ENCODE measurements around the gene SLC12A3.
A peak's percentile ranks its signal among the peaks of the same experiment; 100 is the strongest.

Gene SLC12A3, protein sequence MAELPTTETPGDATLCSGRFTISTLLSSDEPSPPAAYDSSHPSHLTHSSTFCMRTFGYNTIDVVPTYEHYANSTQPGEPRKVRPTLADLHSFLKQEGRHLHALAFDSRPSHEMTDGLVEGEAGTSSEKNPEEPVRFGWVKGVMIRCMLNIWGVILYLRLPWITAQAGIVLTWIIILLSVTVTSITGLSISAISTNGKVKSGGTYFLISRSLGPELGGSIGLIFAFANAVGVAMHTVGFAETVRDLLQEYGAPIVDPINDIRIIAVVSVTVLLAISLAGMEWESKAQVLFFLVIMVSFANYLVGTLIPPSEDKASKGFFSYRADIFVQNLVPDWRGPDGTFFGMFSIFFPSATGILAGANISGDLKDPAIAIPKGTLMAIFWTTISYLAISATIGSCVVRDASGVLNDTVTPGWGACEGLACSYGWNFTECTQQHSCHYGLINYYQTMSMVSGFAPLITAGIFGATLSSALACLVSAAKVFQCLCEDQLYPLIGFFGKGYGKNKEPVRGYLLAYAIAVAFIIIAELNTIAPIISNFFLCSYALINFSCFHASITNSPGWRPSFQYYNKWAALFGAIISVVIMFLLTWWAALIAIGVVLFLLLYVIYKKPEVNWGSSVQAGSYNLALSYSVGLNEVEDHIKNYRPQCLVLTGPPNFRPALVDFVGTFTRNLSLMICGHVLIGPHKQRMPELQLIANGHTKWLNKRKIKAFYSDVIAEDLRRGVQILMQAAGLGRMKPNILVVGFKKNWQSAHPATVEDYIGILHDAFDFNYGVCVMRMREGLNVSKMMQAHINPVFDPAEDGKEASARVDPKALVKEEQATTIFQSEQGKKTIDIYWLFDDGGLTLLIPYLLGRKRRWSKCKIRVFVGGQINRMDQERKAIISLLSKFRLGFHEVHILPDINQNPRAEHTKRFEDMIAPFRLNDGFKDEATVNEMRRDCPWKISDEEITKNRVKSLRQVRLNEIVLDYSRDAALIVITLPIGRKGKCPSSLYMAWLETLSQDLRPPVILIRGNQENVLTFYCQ

DNA sequence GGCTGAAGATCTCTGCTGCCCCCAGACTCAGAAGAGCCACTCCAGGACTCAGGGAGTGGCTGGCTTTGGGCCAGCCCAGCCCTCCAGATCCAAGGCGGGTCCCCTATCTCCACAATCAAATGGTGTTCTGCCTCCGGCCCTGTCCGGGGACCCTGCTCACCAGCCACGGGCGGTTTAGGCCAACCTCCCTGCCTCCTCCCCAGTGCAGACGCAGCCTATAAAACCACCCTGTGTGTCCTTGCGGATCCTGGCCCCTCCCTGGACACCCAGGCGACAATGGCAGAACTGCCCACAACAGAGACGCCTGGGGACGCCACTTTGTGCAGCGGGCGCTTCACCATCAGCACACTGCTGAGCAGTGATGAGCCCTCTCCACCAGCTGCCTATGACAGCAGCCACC lies at the start of gene SLC12A3:
SLC12A3 (plus strand) TSS at position 248 of the 400 bp plus-strand sequence; CDS start at position 277, 29 bp downstream.
- DNase-seq (ENCODE audit: low read depth), result no peak

DNA sequence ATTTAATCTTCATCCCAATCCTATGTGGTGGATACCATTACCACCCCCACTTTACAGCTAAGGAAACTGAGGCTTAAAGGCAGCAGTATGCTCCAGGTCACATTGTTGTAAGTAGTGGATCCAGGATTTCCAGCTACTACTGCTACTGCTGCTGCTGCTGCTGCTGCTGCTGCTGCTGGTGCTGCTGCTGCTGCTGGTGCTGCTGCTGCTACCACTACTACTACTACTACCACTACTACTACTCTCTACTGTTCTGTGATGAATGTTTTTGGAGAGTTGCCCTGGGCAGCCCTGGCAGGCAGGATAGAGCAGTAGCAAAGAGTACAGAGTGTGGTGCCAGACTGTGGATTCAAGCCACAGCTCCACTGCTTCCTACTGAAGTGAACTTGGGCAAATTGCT lies 49.3 kb upstream of the SLC12A3 start:
- DNase-seq (ENCODE audit: low read depth), result no peak

DNA sequence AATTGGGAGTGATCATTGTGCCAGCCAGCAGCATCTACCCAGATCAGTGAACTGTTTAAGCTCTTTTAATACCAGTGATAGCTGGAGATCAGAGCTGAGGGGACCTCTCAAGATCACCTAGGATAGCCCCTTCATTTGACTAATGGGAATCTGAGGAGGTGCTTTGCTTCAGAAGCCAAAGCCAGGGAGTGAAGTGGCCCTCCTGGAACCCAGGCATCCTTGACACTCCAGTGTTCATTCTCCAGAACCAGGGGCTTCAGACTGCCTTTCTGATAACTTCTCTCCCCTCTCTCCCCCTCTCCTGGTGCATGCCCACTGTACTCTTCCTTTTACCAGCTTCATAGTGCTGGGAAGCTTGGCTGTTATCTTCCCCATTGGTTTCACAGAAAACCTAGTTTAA lies 48.0 kb upstream of the SLC12A3 start:
- DNase-seq (ENCODE audit: low read depth), result no peak

DNA sequence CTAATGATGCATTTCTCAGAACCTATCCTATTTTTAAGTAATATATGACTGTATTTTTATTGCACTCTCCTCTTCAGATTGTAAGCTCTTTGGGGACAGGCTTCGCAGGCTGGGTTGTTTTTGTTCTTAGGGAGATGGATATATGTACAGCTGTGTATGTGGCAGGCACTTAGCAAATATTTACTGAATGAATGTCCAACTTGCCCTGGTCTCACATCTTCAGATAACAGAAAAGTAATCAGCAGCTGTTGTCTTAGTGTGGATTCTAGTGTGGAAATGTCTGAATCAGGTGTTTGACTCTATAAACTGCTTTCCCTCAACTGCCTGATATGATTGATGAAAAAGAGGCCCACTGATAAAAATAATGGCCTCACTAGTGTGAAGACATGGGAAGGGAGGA lies 47.1 kb upstream of the SLC12A3 start:
- DNase-seq (ENCODE audit: low read depth), result no peak

DNA sequence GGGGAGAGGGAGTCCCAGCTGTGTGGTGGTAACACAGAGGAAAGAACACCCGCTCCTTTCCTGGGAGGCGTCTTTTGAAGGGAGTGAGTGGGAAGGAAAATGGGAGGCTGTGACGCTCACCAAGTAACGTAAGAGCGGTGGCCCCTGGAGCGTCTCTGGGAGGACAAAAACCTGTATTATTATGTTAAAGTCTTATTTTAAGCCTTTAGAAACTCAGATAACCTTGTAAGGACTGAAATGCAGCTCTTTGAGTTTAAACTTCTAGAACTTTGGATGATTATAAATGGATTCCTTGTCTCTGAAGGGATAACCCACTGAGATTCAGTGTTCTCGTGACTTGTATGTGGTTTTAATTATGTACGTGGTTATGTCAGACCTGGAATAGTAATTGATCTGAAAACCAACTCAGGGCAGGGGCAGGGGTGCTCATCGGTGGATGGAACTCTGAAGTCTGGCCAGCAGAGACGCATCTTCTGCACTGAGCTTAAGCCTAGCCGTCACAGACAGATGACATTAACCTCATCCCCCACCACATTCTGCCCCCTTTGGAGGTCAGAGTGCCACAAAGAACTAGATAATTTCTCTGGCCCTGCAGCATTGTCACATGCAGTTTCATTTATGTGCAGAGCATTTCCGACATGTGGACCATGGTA lies 41.8 kb upstream of the SLC12A3 start:
- DNase-seq (ENCODE audit: low read depth), result no peak

DNA sequence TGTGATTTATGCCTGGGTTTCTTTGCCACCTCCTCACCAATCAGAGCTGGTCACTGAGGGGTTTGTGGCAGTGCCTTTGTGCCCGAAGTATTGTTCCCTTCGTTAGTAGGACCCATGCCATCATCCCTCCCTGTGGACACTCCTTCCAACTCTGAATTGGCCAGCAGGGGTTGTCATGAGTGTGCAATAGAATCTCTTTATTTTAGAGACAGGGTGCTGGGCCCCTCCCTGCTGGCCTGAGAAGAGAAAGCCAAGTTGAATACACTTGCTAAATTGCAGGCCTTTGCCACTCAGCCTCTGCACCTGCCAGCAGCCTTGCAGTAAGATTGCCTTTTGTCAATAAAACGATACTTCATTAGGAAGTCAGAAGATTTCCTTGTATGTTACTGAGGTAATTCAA lies 40.7 kb upstream of the SLC12A3 start:
- DNase-seq (ENCODE audit: low read depth), result no peak

DNA sequence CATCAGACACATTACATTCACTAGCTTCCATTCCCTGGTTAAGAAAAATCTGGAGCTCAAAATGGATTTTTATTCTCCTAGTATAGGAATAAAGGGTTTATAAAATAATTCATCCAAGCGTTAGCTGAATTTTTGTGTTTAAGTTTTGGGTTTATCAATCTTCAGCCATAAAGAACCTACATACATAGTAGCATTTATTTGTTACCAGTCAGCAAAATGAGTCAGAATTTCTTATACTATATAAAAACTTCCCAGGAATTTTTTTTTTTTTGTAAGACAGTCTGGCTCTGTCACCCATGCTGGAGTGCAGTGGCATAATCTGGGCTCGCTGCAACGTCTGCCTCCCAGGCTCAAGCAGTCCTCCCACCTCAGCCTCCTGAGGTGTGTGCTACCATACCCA lies 40.2 kb upstream of the SLC12A3 start:
- DNase-seq (ENCODE audit: low read depth), result no peak

DNA sequence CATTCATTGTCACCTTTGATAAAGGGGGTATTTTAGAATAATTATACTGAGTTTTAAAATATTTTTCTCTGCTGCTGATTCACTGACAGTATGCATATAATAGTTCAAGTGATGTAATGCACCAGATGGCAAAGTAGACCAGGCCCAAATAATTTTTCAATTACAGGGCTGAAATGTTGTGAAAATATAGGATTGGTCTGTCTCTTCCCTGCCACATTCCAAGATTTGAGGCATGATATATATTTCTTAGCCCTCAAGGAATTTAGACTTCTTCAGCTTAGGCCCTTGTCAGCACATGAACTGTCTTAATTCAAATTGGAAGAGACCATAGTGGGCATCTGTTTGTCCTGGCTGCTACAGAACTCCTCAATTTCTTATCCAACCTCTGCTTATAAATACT lies 39.2 kb upstream of the SLC12A3 start:
- no peak for DNase-seq (ENCODE audit: low read depth)

DNA sequence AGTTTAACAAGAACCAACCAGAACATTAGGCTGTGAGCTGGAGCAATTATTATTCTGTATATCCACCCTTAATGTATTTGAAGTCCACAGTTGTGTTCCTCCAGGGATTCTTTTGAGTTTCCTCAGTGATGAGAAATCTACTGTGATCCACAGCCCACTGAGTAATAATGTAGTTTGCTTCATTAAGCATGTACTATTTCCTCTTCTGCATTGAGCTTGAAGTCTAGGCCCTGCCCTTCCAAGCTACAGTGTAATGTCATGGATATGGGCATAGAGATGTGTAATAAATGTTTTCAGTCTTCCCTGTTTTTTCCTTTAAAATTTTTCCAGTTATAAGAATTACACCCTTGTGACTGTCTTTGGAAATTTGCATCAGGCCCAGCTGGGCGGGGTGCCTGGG lies 36.4 kb upstream of the SLC12A3 start:
- DNase-seq (ENCODE audit: low read depth), result no peak

DNA sequence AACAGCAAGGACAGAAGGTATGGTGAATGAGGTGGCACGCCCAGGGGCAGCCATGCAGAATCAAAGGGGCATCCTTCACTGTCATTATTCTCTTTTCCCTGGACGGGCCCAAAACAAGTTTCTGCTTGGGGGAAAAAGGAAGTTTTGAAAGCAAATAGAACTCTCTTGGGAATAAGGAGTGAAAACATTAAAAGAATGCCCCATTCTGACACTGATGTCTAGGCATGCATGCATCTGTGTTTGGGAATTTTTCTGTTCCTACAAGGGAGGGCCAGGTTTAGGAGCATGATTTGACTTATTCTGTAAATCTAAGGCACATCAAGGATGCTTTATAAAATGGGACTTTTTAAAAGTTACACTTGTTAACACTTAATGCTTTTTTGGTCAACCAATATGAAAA lies 34.3 kb upstream of the SLC12A3 start:
- DNase-seq (ENCODE audit: low read depth), result no peak

DNA sequence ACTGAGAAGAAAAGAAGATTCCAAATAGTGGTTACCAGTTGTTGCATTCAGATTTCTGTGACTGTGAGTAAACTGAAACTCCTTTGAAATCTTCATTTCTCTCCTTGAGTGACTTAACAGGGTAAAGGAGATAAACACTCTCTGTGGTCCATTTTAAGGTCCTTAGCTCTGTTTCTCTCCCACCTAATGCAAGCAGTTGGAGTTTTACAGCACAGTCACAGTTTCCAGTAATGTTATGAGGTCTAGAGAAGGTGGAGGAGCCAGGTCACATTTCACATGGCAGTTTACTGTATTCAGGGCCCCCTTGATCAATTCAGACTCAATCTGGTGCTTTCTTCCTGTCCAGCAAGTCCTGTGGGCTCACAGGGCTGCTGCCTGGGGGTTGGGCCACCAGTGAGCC lies 32.2 kb upstream of the SLC12A3 start:
- DNase-seq (ENCODE audit: low read depth), result no peak

DNA sequence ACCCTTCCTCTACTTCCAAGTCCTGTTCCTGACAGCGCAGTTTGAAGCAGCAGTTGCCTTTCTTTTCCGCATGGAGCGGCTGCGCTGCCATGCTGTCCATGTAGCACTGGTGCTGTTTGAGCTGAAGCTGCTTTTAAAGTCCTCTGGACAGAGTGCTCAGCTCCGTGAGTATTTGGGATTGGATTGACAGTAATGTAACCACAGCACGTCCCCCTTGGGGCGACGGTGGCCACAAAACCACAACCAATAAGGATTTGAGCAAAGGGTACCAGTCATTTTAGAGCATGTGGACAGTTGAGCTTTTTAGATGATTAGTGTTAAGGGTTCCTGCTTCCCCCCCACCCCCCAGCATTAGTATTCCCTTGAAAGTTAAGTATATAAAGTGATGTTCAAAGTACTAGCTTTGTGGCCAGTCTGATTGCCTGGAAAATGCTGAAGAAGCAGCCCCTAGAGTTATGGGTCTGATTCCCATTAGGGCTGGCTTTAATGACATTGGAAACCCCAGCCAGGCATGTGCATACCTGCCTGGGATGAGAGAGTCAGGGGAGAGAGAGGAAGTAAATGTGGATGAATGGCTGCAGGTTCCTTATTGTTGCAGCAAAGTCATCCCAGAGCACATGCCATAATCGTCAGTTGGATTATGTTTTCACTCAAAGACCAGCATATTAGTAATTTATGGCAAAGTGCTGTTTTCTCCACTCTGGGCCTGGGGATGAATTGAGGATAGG lies 31.6 kb upstream of the SLC12A3 start:
- DNase-seq (ENCODE audit: low read depth), result no peak

DNA sequence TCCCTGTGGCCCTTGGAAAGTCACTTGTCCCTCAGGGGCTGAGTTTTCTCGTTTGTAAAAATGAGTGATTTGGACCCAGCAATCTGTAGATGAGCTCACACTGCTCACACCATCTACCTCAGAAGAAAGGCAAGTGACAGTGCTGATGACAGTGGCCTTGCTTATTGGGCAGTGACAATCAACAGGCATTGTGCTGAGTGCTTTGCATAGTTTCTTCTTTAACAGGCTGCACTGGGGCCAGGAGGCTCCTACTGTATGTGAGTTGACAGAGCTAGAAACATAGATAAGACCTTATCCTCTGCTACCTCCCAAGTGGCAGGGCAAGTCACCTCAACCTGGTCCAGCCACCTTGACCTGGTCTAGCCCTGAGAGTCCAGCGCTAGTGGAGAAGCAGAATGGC lies 29.7 kb upstream of the SLC12A3 start:
- no peak for DNase-seq (ENCODE audit: low read depth)

DNA sequence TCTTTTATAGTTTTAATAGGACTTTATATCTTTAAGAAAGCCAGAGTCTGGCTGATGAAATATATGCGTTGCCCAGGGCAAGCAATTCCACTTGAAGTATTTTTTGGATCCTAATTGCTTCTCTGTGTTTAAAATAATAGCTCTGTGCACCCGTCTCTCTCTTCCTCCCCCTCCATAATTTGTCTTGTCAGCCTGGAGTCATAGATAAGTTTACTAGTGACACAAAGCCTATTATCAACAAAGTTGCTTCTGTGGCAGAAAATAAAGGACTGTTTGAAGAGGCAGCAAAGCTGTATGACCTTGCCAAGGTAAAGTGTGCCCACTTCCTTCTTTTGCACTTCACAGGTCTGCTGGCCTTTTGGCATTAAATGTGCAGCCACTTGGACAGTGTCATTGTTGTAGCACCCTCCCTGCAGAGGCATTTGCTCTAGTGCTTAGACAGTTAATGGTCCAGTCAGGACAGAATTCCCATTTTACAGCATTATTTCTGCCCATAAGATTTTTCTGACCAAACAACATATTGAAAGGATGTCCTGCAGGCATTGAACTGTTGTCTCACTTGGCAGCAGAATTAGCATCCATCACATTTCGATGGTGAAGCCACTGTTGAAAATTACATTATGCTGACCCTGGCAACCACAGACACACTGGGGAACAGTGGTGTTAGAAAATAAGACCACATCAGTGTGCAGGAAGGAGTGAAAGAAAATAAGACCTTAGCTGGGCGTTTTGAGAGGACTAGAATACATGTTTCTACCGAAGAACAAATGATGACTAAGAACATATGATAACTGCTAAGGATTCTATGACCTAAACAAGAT lies 28.4 kb upstream of the SLC12A3 start:
- DNase-seq (ENCODE audit: low read depth), result no peak

DNA sequence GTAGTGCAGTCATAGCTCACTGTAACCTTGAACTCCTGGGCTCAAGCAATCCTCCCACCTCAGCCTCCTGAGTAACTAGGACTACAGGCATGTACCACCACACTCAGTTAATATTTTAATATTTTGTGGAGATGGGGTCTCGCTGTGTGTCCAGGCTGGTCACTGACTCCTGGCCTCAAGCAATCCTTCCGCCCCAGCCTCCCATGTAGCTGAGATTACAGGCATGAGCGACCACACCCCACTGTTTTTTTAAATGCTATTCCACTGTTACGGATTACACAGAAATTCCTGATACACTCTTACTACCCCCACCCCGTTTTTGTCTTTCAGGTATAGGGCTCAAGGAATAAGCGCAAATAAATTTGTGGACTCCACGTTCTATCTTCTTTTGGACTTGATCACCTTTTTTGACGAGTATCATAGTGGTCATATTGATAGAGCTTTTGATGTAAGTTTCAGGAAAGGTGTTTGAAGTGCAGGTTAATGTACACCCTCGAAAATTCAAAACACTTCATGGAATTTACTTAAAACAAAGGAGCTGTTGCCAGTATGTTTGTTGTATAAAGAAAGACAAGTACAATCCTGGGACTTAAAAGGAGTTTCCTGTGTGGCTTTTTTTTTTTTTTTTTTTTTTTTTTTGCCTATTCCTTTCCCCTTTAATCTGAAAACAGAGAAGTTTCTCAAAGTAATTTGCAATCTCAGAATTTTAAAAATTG lies 26.2 kb upstream of the SLC12A3 start:
- no peak for DNase-seq (ENCODE audit: low read depth)

DNA sequence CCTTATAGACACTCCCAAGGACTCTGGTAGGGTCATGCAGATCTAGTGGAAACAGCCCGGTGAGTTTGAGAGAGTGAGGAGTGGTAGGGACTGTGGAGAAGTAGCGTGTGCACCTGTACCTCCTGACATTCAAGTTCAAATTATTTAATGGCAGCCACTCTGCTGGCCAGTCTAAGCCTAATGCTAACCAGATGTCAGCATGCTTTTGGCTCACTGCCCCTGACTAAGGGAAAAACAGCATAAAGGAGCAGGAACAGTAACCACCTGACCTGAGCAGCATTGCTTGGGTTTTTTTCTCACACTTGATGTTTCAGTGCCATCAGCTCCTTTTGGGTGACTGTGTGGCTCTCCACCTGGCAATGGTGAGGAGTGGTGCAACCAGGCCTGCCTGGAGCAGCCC lies 23.8 kb upstream of the SLC12A3 start:
- DNase-seq (ENCODE audit: low read depth), result peak; percentile 57

DNA sequence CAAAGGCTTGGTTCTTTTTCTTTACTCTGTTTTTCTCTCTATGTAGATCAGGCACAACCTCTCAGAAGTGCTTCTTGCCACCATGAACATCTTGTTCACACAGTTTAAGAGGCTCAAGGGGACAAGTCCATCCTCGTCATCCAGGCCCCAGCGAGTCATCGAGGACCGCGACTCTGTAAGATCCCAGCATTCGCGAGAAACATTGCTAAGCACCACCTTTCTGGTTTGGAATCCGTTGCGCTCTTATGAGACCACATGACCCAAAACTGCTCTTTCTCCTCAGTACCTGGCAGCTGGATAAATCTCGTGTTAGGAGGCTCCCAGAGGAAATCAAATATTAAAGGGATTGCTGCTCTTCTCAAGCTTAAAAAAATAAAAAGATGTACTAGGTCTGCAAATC lies 23.3 kb upstream of the SLC12A3 start:
- no peak for DNase-seq (ENCODE audit: low read depth)

DNA sequence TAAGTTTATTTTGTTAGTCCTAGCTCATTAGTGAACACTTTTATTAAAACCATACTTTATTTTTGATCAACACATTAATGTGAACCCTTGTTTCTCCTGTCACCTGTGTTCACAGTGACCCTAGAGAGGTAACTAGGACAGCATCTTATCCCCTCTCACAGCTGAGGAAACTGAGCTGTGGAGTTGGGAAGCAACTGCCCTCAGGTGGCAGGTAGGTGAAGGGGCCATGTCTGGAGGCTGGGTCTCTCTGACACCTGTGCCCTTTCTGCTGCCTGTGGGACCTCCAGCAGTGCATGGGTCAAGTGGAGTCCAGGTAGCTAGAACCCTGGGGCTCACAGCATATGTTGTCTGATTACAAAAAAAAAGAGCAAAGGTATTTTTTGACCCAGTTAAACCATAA lies 22.9 kb upstream of the SLC12A3 start:
- no peak for DNase-seq (ENCODE audit: low read depth)

DNA sequence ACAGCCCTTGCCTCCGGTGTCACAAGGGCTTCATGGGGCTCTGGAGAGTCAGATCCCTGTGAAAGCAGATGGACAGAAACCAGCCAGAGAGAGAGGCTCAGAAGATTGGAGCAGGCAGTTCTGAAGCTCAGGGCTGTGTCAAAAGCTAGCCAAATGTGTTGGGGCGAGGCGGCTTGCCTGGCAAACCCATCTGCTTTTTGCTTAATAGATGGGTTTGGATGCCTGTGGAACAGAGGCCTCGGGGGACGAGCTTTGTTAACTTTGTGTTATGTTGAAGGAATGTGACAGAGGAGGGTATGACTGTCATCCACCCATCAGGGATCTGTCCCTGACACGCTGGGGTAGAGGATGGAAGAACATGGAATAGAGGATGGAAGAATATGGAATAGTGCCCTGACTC lies 21.0 kb upstream of the SLC12A3 start:
- DNase-seq (ENCODE audit: low read depth), result no peak

DNA sequence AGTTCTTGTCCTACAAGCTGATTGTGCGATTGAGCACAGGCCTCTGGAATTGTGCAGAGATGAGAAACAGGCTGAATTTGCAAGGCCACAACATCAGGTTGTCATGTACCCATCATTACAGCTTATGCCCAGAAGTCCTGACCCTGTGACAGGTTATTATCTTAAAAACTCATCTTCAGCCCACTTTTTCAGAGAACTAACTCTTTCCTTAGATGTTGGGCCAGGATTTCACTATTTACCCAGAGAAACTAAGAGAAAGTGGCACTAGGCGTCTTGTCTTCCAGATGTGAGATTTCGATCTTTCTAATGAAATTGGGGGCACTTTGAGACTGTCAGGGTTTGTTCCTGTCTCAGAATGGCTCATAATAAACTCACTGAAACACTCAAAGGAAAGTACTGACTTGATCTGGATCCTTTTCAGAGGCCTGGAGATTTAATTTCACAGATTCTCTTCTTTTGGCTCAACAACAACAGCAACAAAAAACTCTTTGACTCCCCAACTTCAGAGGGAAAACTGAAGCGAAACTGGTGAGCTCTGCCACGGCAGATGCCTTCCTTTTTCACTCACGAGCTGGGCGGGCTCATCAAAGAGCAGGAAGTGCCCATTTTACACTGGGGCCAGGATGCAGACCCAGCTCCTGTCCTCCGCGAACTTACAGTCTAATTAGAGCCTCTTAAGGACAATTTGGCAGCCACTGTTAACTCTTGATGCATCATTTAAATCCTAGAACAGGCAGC lies 17.7 kb upstream of the SLC12A3 start:
- no peak for DNase-seq (ENCODE audit: low read depth)
